Neural crest cell (in vitro differentiated cells): ENCODE results near the gene TBC1D25. TPM values are rescaled to one million over a fixed set of nuclear protein-coding genes. Genes with fewer than 3 reads are reported as not detected.
"Not testable (repeated sequence)": the region's sequence is repeated elsewhere in the genome, so short reads cannot be mapped to it uniquely, and the experiment has no call there.

Experiments used
- DNase-seq: peaks from one replicate; pipeline ENCODE4 v3.0.0; 2021; ENCODE audit warnings: low read depth, mixed read lengths, low spot score
- H3K27ac Mint-ChIP-seq: one replicate; pipeline ENCODE4 v1.8.0; 2021; ENCODE audit warnings: mild to moderate bottlenecking, mixed read lengths; ENCODE audit not compliant: unreplicated experiment
- H3K27me3 Mint-ChIP-seq: 2 replicates; pipeline ENCODE4 v1.8.0; 2021; ENCODE audit warnings: low read depth, mild to moderate bottlenecking, mixed read lengths
- H3K36me3 Mint-ChIP-seq: 2 replicates; pipeline ENCODE4 v1.8.0; 2021; ENCODE audit warnings: low read depth, mild to moderate bottlenecking, mixed read lengths
- H3K4me1 Mint-ChIP-seq: 2 replicates; pipeline ENCODE4 v1.8.0; 2021; ENCODE audit warnings: mixed read lengths
- H3K4me3 Mint-ChIP-seq: one replicate; pipeline ENCODE4 v1.8.0; 2021; ENCODE audit warnings: mild to moderate bottlenecking, mixed read lengths
- H3K9me3 Mint-ChIP-seq: 2 replicates; pipeline ENCODE4 v1.8.0; 2021; ENCODE audit warnings: mixed read lengths
- CTCF ChIP-seq: fragments of 200-600 bp; sonication (generic); conservative IDR thresholded peaks from 2 replicates; pipeline ENCODE4 v1.5.0; 2021; ENCODE audit warnings: antibody characterized with exemption, mild to moderate bottlenecking
- total RNA-seq: library from RNA; stranded (reverse); gene quantifications from 2 replicates; pipeline ENCODE4 v1.2.1, GENCODE V29; 2021

TBC1D25 gene
- total RNA-seq, 1 donor from 2014 or later = 12.0 TPM

- H3K27me3 Mint-ChIP-seq = no peaks in the 10 kb centered on the region
- no peak overlapping the region for H3K4me3 Mint-ChIP-seq
- H3K27ac Mint-ChIP-seq = no peak overlapping the region
- no peak for DNase-seq
- no peak for TF ChIP-seq CTCF
- peaks cover 11% of the 10 kb centered on the region for H3K36me3 Mint-ChIP-seq
- H3K9me3 Mint-ChIP-seq = peaks cover 3% of the 10 kb centered on the region
- peaks cover 8% of the 10 kb centered on the region for H3K4me1 Mint-ChIP-seq
Measured at GRCh38 chrX:48516285-48516684, 23.2 kb upstream of the TBC1D25 start.

- Mint-ChIP-seq H3K4me3 (no peak overlapping the region), H3K27ac (no peak overlapping the region), H3K9me3 (peaks cover 3% of the 10 kb centered on the region), H3K36me3 (peaks cover 11% of the 10 kb centered on the region), H3K27me3 (no peaks in the 10 kb centered on the region), H3K4me1 (peaks cover 11% of the 10 kb centered on the region)
- DNase-seq = no peak
- TF ChIP-seq CTCF = no peak
Measured at GRCh38 chrX:48516987-48517386, 22.5 kb upstream of the TBC1D25 start.

GRCh38 chrX:48519481-48519880, 20.0 kb upstream of the TBC1D25 start:
- not testable (repeated sequence) for H3K27me3 Mint-ChIP-seq, H3K4me3 Mint-ChIP-seq, H3K9me3 Mint-ChIP-seq, DNase-seq, H3K27ac Mint-ChIP-seq
- Mint-ChIP-seq H3K4me1 (peaks cover 16% of the 10 kb centered on the region), H3K36me3 (peaks cover 15% of the 10 kb centered on the region)

- no peak for DNase-seq
- H3K4me3 Mint-ChIP-seq = peak overlapping the region; percentile 90
- peaks cover 3% of the 10 kb centered on the region for H3K9me3 Mint-ChIP-seq
- no peaks in the 10 kb centered on the region for H3K27me3 Mint-ChIP-seq
- no peak for TF ChIP-seq CTCF
- H3K27ac Mint-ChIP-seq = peak overlapping the region; percentile 19
- H3K4me1 Mint-ChIP-seq = peaks cover 16% of the 10 kb centered on the region
- H3K36me3 Mint-ChIP-seq = peaks cover 15% of the 10 kb centered on the region
Measured at GRCh38 chrX:48520455-48520854, 19.1 kb upstream of the TBC1D25 start.

GRCh38 chrX:48520976-48521352, 18.6 kb upstream of the TBC1D25 start:
- Mint-ChIP-seq H3K27me3 (no peaks in the 10 kb centered on the region), H3K36me3 (peaks cover 15% of the 10 kb centered on the region), H3K4me3 (peak overlapping the region; percentile 90), H3K4me1 (peaks cover 16% of the 10 kb centered on the region), H3K9me3 (peaks cover 3% of the 10 kb centered on the region), H3K27ac (peak overlapping the region; percentile 59)
- no peak for TF ChIP-seq CTCF
- DNase-seq = no peak

GRCh38 chrX:48521353-48522243, 17.9 kb upstream of the TBC1D25 start, which contains the start of gene EBP:
TSS of gene EBP (plus strand) at chrX:48521808. CDS start at chrX:48523772, 1,964 bp downstream.
- Mint-ChIP-seq H3K4me1 (peaks cover 19% of the 10 kb centered on the region), H3K4me3 (peak within 1 kb of the TSS; percentile 90), H3K36me3 (peaks cover 14% of the 10 kb centered on the region), H3K9me3 (peaks cover 3% of the 10 kb centered on the region), H3K27me3 (no peaks in the 10 kb centered on the region), H3K27ac (peak within 1 kb of the TSS; percentile 78)
- peak; percentile 74 for DNase-seq
- TF ChIP-seq CTCF = no peak
